GM19023 (cell line): ENCODE measurements around the gene BEGAIN.

Source experiments
- ATAC-seq: cut with Tn5 transposase; IDR thresholded peaks from one replicate; pipeline ENCODE4 v1.9.1; 2021; ENCODE audit warnings: mild to moderate bottlenecking, moderate library complexity; ENCODE audit not compliant: unreplicated experiment

BEGAIN gene, protein sequence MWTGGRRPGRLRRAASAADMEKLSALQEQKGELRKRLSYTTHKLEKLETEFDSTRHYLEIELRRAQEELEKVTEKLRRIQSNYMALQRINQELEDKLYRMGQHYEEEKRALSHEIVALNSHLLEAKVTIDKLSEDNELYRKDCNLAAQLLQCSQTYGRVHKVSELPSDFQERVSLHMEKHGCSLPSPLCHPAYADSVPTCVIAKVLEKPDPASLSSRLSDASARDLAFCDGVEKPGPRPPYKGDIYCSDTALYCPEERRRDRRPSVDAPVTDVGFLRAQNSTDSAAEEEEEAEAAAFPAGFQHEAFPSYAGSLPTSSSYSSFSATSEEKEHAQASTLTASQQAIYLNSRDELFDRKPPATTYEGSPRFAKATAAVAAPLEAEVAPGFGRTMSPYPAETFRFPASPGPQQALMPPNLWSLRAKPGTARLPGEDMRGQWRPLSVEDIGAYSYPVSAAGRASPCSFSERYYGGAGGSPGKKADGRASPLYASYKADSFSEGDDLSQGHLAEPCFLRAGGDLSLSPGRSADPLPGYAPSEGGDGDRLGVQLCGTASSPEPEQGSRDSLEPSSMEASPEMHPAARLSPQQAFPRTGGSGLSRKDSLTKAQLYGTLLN

DNA sequence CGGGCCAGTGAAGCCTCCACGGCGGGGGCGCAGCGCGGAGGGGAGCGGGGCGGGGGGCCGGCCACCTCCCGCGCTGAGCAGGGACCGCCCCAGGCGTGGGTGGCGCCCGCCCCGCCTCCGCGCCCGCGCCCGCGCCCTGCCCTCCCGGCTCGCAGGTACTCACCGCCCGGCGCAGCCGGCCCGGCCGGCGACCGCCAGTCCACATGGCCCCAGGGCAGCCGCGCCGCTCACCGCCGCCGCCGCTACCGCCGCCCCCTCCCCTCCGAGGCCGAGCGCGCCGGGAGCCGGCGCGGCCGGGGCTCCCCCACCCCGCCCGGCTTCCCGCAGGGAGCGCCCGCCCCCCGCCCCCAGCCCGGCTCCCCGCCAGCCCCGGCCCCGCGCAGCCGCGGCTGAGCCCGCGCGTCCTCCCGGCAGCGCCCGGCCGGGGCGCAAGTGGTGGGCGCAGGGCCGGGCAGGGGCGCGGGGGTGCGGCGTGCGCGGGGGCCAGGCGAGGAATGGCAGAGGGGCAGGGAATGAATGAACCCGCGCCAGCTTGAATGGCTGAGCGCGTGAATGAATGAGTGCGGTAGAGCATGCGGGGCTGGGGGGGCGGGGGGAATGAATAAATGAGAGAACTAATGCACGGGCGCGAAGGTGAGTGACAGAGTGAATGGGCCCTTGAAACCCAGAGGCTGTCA lies at the start of gene BEGAIN:
TSS of gene BEGAIN (minus strand) at position 332 of the 677 bp plus-strand sequence. CDS start at position 205, 127 bp downstream.
- ATAC-seq: no peak

- no peak for ATAC-seq
Measured at GRCh38 chr14:100636559-100636958, 49.3 kb upstream of the BEGAIN start.

DNA sequence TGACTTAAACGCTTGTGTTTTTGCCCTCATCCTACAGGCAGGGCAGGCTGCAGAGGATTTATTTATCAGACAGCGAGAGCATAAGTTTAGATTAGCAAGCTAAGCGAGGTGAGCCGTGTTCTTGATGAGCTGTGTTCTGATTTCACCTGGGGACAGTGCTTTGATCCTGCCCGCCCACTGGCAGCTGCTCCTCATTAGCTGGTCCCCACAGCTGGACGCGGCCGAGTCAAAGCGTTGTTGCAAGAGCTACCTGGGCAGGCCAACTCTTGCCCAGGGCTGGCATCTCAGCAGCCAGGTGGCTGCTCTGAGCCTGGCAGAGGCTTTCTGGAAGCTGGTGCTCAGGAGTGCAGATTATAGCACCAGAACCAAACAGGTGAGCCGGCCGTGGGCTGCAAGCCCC lies 46.8 kb upstream of the BEGAIN start:
- ATAC-seq: no peak

DNA sequence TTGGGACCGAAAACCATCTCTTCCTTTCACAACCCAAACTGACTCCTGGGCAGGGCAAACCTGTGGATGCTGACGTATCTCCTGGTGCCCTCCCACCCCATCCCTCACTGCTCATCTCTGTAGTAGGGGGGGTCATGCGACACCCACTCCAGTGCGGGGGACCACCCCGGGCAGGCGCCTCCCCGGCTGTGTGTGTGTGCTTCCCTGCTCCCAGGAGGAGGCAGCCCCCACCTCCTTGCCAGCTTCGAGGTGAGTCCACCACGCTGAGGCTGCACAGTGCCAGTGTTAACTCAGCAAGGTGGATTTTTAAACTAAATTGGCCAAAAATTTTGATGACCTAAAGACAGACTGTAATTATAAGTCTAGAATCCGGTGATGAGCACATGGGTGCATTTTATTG lies 46.2 kb upstream of the BEGAIN start:
- ATAC-seq: no peak

DNA sequence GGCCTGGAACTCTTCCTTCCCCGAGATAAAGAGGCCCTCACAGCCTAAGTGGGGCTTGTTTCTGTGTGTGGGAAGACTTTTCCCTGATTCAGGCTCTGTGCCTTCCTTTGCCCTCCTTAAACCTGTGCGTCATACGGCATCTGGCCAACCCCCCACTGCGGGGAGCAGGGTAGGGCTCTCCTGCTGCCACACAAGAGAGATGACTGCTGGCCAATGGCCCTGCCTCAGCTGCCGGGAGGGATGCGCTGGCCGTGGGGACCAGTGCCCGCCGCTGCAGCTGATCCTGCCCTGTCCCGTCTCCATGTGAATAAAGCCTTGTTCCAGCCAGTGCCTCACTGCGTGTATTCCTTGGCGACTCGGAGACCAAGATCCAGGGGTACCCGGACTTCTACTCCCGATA lies 42.5 kb upstream of the BEGAIN start:
- ATAC-seq: no peak

DNA sequence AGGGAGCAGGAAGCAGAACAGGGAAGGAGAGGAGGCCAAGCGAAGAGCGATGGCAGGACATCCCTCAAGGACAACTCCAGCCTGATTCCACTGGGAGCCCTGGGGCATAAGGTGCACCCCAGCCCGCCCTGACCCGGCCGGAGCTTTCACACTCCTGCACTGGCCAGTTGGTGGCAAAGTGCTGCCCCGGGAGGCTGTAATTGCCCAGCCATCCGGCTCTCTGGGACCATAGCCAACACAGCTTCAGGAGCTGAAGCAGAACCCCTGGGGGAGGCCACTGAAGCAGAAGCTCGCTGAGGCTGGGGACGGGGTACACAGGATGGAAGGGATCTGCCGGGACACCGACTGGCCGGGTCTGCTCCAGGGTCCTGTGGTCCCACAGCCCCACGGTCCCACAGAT lies 41.9 kb upstream of the BEGAIN start:
- no peak for ATAC-seq

DNA sequence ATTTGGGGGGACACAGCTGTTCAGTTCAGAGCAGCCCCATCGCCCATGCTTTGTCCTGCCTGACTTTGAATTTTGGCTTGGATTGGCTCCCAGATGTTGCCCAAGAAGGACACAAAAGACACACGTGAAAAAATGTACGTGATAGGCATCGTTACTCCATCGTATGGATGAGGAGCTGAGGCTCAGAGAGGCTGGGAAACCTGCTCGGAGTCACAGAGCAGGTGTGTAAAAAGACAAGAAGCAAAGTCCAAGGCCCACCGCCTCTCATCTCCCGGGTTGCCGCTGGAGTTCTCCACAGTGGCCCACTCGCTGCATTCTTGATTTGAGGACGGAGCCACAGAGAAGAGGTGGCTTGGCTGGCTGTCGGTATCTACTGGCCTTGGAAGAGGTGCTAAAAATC lies 41.0 kb upstream of the BEGAIN start:
- ATAC-seq: no peak

- no peak for ATAC-seq
Measured at GRCh38 chr14:100626614-100627013, 39.4 kb upstream of the BEGAIN start.

- ATAC-seq: no peak
Measured at GRCh38 chr14:100623961-100624360, 36.7 kb upstream of the BEGAIN start.

GRCh38 chr14:100623557-100623956 lies 36.3 kb upstream of the BEGAIN start:
- ATAC-seq: no peak

DNA sequence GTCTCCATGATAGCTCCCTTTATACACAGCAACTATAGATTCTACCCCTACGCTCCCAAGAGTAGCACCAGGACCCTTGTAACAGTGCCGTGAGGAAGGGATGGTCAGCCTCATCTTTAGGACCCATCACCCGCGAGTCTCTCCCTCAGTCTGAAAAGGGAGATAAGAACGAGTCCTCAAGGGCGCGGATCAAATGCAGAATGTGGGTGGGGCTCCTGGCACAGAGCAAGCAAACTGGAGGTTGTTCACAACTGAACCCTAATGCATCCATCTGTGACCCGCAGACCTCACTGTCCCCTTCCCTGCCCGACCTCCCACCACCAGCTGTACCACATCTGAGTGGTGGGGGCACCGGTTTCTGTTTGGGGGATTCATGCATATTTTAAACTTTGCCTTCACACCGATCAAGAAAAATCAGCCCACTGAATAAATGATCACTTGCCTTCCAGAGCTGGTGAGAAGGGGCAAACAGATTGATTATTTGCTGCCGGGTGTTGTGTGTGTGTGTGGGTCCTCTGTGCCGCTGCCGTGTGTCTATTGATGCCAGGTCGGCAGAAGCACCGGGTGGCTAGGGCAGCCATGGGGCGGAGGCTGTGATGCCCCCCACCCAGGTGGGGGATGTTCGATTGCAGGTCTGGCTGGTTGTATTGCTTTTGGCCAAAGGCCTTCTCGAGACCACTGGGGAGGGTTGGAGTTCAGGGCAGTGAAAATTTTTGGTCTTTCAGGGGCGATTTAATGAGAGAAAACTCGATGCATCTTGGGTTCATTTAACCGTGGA lies 35.7 kb upstream of the BEGAIN start:
- no peak for ATAC-seq

DNA sequence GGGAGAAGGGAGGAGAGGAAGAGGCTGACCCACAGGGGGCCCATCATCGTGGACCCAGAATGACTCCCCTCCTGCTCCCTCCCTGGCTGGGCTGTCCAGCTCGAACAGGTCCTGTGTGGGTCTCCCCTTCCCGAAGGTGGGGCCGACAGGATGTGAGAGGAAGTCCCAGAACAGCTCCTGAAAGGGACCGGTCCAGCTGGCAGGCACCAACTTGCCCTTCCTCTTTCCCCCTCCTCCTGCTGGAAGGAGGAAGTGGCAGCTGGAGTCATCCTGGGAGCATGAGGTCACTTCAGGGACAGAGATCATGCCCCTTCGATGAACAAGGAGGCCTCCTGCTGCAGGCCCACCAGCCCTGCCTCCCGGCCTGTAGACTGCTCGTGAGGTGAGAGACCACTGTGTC lies 35.0 kb upstream of the BEGAIN start:
- no peak for ATAC-seq

DNA sequence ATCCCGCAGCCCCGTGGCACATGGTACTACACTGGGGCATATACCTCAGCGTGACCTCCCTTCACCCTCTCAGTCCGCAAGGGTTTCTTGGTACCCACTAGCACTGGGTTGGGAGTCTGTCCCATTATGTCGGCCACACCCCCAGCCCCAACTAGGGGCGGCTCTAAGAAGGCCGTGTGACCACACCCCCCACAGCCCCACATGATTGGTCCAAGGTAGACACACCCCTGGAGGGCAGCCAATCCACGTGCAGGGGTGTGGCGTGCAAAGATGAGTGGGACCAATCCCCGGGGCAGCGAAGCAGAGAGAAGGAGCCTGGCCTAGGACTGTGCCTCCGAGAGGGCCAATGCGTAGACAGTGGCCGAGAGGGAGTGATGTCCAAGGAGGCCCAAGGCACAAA lies 34.6 kb upstream of the BEGAIN start:
- no peak for ATAC-seq

DNA sequence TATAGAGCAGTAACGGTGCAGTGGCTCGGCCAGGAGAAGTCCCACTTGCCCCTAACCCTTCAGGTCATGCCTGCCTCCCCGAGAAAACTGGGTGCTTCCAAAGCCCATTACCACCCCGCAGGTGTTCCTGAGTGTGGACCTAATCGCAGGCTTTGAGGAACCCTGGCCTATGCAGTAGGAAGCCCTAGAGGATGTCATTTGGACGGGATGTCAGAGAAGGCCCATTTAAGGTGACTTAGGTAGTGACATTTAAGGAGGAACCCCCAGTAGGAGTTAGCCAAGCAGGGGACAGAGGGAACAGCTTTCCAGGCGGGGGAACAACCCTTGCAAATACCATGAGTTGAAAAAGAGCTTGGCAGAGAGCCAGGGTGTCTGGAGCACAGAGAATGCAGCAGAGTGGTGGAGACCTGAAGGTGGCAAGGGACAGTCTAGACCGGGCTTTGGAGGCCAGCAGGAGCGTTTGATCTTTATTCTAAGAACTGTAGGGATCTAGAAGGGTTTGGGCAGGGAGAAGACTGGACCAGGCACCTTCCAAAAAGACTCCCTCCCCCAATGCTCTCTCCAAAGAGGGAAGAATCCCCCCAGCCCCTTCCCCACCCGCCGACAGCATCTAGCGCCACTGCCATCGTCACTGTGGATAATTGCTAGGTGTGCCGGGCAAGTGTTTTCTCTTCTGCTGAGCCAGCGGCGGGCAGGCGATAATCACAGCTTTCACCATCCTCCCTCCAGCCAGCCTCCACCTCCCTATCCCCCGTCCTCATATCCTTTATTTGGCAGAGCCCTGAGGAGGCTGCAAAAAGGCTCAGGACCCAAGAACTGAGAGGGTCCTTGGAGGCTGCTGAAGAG lies 33.3 kb upstream of the BEGAIN start:
- no peak for ATAC-seq

DNA sequence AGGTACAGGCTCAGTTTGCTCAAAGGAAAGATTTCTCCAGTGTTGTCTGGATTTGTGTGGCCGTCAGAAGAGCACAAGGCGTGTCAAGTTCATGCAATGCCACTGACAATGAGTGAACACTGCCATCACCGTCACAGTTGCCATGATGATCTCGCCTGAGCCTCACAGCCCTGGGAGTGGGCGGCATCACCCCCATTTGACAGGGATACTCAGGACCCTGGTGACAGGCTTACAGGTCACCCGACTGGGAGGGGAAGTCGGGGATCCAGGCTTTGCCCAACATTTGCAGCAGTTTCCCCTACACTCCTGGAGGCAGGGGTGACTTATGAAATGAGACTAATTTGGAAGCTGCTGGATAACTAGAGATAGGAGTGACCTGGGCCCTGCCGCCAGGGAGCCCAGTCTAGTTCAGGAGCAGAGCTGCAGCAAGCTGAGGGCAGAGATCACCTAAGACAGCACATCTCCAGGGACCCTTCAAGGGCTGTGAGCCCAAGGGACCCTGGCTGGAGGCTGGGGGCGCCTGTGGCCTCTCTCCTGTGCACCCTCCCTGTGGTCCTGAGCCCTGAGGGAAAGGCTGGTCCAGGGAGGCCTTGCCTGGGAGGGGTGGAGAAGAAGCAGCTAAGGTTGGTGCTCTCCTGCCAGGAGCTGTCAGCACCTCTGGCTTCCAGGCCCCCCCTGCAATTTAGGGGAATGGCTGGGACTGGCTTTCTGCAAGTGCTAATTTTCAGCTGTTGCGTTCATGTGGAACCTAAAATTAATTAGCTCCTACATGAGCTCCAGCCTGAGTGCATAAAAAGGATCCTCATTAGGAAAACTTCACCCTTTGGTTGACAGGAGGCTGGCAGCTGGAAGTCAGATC lies 32.4 kb upstream of the BEGAIN start:
- ATAC-seq: no peak

DNA sequence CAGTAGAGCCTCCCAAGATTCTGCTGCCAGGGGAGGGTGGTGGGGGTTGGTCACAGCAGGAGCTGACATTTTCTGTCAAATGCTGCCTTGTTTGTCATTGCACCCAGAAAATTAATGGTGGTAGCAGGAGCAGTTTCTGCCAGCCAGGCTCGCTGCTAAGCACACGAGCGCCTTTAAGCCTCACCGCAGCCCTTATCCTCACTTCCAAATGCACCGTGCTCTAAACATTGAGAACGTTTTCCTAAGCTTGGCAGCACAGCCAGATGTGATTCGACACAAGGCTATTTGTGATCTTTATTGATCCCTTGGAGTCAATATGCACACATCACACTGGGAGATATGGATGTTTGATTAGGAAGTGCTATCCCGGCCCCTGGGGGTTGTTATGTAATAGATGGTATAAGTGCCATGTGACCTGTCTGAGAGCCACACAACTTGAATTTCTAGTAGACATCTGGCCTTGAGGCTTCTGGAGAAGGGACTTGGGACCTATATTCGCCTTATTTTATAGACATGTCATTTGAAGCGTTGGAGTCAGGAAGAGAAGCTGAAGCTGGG lies 31.6 kb upstream of the BEGAIN start:
- no peak for ATAC-seq

GRCh38 chr14:100618318-100618693 lies 31.1 kb upstream of the BEGAIN start:
- no peak for ATAC-seq

- ATAC-seq: no peak
Measured at GRCh38 chr14:100617410-100618317, 30.4 kb upstream of the BEGAIN start.
